Measurements from ENCODE around the gene MEGF6. TPM values are rescaled to one million over a fixed set of nuclear protein-coding genes. Genes with fewer than 3 reads are reported as not detected.

Gene MEGF6
- total RNA-seq, 1 donor from 2014 or later: 64.7 TPM

DNA sequence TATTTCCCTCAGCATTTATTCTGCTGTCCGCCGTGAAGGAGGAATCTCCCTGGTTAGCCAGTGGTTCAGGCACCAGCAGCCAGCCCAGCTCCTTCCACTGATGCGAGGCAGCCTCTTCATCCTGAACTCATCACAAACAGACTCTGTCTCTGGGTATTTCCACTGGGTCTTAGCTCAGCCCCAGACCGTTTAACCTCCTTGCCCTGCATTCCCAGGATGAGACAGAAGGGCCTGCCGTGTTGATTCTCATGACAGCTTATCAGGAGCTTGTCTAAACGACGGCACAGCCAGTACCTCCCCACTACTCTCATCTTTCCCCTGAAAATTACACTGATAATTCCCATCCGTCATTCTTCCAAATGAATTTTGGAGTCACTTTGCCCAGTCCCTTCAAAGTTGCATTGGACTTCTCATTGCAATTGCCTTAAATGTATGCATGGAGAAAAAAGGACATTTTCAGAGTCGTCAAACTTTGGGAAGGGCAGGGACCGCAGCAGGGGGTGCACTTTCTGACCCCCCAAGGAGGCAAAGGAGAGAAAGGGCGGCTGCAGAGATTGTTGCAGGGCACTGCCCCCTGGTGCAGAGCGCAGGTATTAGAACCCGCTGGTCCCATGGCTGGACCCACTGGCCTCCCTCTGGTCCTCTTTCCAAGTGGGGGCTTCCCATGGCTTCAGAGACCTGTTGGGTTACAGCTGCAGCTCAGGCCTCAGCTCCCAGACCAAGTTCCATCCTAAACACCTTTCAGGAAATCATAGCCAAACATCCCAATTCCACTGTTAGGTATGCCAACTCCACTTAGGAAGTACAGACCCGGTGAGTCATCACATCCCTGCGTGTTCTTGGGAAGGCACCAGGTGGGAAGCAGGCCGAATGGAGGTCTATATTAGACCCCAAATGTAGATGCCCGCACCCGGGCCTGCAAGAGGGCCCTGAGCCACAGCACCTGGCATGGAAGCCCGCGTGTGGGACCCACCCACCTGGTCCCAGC lies 3.7 kb upstream of the MEGF6 start:
- Mint-ChIP-seq H3K27me3 (ENCODE audit: unreplicated experiment) (peaks cover 9% of the 10 kb centered on the region), H3K27ac (ENCODE audit: unreplicated experiment) (no peak overlapping the region), H3K4me1 (ENCODE audit: low read depth, unreplicated experiment) (peaks cover 15% of the 10 kb centered on the region), H3K4me3 (ENCODE audit: unreplicated experiment) (no peak overlapping the region), H3K36me3 (ENCODE audit: unreplicated experiment) (no peaks in the 10 kb centered on the region), H3K9me3 (ENCODE audit: unreplicated experiment) (peaks cover 5% of the 10 kb centered on the region)
- peak; percentile 76 for TF ChIP-seq CTCF (IDR thresholded peaks at IDR 0.05; ENCODE audit: partially characterized antibody, unreplicated experiment)
- no peak for DNase-seq

- Mint-ChIP-seq H3K36me3 (ENCODE audit: unreplicated experiment) (no peaks in the 10 kb centered on the region), H3K4me1 (ENCODE audit: low read depth, unreplicated experiment) (peaks cover 29% of the 10 kb centered on the region), H3K27ac (ENCODE audit: unreplicated experiment) (no peak overlapping the region), H3K9me3 (ENCODE audit: unreplicated experiment) (peaks cover 7% of the 10 kb centered on the region), H3K4me3 (ENCODE audit: unreplicated experiment) (no peak overlapping the region), H3K27me3 (ENCODE audit: unreplicated experiment) (peaks cover 8% of the 10 kb centered on the region)
- TF ChIP-seq CTCF (IDR thresholded peaks at IDR 0.05; ENCODE audit: partially characterized antibody, unreplicated experiment): no peak
- no peak for DNase-seq
Measured at GRCh38 chr1:3612123-3612522, 815 bp upstream of the MEGF6 start.

DNA sequence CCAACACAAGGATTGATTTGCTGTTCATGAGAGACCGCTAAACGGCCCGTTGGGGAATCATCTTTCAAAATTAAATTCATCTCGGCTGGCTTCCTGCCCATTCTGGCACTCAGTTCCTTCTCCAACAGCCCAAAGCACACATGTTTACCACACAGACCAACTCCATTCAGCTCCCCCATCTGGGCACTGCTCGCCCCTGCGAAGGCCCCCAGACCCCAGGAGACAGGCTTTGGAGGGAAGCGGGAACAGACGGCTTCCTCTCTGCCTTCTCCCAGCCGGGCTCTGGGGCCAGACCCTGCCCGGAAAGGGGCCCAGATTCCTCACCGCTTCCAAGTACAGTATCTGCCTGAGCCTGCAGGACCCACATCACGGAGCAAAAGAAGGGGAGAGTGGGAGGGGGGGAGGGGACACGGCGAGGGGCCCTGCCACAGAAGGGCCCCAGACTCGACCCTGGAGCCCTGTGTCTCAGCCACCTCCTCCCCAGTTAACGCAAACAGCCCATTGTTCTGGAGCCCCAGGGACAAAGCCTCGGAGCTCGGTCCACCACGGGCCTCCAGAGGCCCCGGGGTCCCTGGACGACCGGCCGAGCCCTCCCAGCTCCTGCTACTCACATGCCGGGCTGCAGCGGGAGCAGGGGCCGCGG lies 660 bp downstream of the MEGF6 start:
- peak; percentile 76 for DNase-seq
- peaks cover 8% of the 10 kb centered on the region for H3K27me3 Mint-ChIP-seq (ENCODE audit: unreplicated experiment)
- TF ChIP-seq CTCF (IDR thresholded peaks at IDR 0.05; ENCODE audit: partially characterized antibody, unreplicated experiment): no peak

GRCh38 chr1:3609769-3610526 lies 1.4 kb downstream of the MEGF6 start:
- H3K36me3 Mint-ChIP-seq (ENCODE audit: unreplicated experiment): no peaks in the 10 kb centered on the region
- peaks cover 29% of the 10 kb centered on the region for H3K4me1 Mint-ChIP-seq (ENCODE audit: low read depth, unreplicated experiment)
- H3K27ac Mint-ChIP-seq (ENCODE audit: unreplicated experiment): peak overlapping the region; percentile 82
- H3K27me3 Mint-ChIP-seq (ENCODE audit: unreplicated experiment): peaks cover 8% of the 10 kb centered on the region
- H3K9me3 Mint-ChIP-seq (ENCODE audit: unreplicated experiment): peaks cover 4% of the 10 kb centered on the region
- no peak for TF ChIP-seq CTCF (IDR thresholded peaks at IDR 0.05; ENCODE audit: partially characterized antibody, unreplicated experiment)
- peak; percentile 43 for DNase-seq
- H3K4me3 Mint-ChIP-seq (ENCODE audit: unreplicated experiment): peak overlapping the region; percentile 87

More for the DNA sequence above, 660 bp downstream of the MEGF6 start:
- peak overlapping the region; percentile 82 for H3K27ac Mint-ChIP-seq (ENCODE audit: unreplicated experiment)
- no peaks in the 10 kb centered on the region for H3K36me3 Mint-ChIP-seq (ENCODE audit: unreplicated experiment)
- peaks cover 4% of the 10 kb centered on the region for H3K9me3 Mint-ChIP-seq (ENCODE audit: unreplicated experiment)
- peak overlapping the region; percentile 87 for H3K4me3 Mint-ChIP-seq (ENCODE audit: unreplicated experiment)
- peaks cover 30% of the 10 kb centered on the region for H3K4me1 Mint-ChIP-seq (ENCODE audit: low read depth, unreplicated experiment)
